ENCODE results near the gene HIPK2.
A peak's percentile ranks its signal among the peaks of the same experiment; 100 is the strongest.

HIPK2 gene

DNA sequence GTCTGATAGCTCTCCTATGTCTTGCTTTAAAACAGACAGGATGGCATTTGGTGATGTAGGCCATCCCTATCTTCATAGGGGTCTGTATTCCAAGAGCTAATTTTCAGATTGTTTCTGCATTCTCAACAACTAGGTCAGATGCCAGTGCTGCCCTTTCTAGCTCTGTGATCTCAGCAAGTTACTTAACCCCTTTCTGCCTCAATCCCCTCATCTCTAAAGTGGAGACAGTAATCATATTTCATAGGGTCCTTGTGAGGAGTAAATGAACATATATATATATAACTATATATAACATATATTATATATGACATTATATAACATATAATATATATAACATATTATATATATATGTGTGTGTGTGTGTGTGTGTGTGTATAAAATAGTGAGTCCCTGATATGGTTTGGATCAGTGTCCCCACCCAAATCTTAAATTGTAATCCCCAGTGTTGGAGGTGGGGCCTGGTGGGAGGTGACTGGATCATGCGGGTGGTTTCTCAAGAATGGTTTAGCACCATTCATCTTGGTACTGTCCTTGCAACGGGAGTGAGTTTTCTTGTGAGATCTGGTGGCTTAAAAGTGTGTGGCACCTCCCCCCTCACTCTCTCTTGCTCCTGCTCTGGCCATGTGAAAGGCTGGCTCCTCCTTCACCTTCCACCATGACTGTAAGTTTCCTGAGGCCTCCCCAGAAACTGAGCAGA, 45.2 kb downstream of the HIPK2 start:
- DNase-seq = no peak

DNA sequence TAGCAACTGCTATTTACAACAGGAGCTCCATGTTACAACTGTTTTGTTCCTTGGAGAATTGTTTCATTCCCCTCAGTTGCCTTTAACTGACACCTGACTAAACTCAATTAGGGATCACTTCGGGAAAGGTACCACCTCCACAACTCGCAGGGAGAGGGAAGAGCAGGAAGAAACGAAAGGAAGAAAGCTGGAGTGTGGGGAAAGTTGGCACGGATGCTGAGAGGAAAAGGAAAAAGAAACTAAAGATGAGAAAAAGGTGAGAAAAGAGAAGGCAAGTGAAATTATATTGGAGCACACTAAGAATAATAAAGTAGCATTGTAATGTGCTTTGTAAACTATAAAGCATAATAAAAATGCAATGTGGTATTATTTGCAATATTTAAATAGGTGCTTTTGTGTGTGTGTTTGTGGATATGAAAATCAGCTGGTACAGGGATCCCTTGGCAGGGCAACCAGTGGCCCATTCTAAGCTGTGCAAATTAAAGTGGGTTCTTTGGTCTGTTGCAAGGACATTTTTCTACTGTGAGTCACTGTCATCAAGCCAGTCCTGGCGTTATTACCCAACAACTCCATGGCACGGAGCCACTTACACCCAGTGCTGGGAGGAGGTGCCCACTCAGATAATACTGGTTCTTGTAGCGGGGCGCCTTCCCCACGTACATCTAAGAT, 45.9 kb downstream of the HIPK2 start:
- DNase-seq = no peak

DNA sequence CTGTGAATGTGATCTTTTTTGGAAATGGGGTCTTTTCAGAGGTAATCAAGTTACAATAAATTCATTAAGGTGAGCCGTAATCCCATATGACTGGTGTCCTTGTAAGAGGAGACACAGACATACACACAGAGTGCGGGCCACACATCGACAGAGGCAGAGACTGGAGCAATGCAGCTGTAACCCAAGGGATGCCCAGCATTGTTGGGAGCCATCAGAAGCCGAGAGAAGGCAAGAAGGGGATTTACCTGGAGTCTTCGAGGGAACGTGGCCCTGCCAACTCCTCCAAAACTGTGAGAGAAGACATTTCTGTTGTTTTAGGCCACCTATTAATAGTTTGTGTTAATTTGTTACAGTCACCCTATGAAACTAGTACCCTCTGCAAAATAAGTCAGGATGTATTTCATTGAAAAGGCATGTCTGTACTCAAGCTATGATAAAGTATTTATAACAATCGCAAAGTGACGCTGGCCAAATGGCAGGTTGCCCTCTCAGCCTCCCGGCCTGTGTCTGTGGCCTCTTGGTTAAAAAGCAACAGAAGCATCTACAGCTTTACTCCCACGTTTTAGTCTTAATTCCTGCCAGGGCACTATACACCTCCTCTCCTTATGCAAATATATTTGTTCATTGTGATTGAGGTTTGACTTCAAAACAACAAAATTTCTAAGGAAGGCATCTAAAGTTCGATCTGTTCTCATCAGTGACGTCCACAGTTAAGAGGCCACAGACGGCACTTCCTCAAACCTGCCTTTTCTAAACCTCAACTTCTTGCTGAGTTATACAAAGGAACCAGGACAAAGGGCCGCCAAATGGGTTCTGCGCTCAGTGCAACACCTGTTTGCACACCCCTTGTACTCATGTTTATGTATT, 46.8 kb downstream of the HIPK2 start:
- peak; percentile 33 for DNase-seq

DNA sequence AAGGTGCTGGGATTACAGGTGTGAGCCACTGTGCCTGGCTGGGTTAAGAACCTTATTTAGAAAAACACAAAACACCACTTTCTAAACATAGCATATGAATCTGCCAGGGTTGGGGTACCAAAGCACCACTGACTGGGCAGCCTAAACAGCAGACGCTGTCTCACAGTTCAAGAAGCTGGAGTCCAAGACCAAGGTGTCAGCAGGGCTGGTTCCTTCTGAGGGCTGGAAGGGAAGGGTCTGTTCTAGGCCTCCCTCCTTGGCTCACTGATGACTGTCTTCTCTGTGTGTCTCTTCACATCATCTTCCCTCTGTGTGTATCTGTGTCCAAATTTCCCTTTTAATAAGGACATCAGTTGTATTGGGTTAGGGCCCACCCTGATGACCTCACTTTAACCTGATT, 49.6 kb downstream of the HIPK2 start:
- DNase-seq = no peak

DNA sequence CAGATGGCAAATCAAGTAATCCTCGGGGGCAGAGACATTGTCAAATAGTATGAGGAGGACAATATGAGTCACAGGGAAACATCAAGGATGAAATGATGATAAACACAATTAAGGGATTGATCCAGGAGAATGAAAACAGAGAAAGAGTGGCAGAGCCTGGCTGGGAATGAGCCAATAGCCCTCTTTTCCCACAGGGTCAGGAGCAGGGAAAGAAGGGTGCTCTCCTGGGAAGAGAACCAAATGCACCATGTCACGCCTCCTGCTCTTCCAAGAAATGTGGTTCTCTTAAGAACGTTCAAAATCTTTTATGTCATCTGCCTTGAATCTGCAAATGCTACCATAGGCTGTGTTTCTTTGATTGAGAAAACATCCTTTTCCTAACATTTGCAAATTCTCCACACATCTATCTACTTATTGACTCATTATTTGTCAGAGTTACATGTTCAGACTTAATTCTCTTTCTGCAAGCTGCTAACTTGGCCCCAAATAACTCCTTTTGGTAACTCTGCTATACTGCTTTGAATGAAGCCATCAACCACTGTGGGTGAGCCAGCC, 50.6 kb downstream of the HIPK2 start:
- no peak for DNase-seq

DNA sequence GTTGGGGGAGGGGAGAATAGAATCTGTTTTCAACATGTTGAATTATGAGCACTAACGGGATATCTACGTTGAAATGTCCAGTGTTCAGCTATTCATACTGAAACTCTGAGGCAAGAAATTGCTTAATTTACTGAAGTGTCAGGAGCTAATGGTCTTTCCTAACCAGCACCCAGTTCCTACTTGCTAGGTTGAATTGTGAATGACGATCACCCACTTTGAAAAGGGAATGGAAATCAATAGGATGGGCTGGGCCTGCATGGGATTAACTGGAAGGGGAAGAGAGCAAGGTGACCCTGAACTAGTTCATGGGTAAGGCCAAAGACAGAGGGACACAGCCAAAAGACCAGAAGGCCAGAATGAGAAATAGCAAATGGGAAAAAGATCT, 51.3 kb downstream of the HIPK2 start:
- no peak for DNase-seq

DNA sequence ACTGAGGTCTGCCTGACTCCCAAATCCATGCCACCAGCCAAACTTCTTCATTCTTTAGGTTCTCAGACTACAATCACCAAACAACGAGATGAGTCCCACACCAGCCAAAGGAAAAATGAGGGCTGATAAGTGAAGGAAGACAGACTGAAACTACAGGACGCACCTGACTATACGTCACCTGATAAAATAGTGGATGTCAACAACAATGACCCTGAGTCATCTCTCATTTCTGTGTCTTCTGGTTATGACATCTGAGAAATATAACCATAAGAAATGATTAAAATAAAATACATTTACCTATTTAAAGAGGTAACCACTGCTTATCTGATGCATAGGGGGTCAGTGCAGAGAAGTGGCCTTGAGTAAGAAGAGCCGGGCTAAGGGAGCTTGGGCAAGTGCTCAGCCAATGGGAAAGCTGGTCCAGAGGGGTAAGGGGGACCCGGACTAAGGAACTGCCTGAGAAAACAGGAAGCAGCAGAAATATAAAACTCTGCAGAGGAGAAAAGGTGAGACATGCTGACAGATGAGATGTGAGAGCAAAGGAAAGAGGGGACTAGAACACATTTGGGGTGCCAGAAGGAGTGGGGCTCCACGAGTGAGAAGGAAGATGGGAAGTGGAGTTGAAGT, 51.8 kb downstream of the HIPK2 start:
- DNase-seq = no peak

DNA sequence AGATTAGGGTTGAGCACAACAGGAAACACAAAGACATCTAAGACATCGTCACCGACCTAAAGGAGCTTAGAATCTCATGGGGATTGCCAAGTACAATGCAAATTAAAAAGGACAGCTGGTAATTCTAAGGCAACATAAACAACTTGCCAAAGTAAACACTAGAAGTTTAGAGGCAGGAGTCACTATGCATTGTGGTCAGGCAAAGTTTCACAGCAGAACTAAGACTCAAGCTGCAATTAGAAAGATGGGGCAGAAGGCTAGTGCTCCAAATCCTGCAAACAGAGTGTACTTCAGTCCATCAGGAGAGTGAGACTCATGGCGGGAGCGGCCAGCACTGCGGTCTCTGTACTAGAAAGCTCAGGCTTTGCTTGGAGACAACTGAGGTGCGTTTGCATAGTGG, 52.7 kb downstream of the HIPK2 start:
- no peak for DNase-seq

DNA sequence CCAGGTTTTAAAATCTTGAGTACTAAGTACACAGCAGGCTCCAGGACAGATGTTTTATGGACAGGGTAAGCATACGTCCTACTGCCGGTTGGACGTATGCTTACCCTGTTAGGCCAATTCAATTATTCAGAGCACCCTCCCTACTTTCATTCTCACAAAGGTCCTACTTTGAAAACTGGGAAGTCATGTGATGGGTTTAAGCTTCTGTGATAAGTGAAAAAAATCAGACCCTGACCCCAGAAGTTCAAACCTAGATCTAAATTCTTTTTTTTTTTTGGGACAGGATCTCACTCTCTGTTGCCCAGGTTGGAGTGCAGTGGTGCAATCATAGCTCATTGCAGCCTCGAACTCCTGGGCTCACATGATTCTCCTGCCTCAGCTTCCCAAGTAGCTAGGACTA, 55.2 kb downstream of the HIPK2 start:
- DNase-seq = no peak

DNA sequence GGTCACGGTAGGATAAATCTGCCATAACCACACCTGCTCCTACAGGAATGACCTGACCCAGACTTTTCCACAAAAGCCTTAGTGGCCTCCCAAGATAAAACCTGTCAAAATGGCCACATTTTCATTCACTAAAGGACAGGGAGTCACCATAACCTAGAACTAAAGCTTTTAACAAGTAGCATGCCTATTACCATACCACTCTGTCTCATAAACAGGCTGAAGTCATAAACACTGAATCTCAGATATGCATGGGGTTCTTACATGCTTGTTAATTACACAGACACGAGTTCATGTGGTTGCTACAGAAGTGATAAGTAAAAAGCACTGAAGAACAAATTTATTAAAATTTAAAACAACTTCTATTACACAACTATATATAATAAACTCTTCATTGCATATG, 56.0 kb downstream of the HIPK2 start:
- DNase-seq = no peak

DNA sequence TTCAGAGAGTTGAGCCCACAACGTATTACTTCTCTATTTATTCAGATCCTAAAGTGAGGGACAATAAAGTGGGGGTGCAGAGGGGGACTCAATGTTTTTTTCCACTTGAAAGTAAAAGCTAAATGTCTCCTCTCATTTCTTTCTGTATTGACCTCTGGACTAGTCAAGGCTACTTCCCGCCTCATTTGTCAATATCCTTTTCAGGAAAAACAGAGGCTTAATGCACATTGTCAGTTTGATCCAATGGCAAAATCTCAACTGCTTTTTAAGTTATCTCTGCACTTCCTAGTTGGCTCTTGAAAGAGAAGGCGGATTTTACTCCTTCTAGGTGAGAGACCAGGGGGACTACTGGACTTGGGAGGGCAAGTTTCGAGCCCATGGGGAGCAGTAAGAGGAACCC, 56.4 kb downstream of the HIPK2 start:
- DNase-seq = no peak

DNA sequence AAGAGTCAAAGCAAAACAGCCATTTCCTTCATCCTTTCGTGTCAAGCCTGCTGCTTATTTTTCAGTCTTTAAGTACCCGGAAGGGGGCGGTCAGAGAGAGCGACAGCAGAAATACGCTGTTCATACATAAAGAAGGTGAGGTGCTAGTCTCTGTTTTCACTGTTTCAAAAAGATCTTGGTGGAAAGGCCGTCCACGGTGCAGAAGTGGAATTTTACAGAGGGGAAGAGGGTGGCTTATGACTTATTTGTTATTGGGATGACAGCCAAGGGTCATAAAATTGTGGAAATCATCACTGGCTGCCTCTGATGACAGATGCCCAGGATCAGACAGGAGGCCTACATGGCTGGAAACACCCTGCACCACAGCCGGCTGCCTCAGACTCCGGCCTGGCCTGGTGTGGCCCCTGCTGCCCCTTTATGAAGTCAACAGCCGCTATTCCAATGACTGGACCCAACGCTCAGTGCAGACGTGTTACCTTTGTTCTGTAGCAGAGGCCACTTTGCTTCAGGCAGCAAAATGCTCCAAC, 57.0 kb downstream of the HIPK2 start:
- no peak for DNase-seq

DNA sequence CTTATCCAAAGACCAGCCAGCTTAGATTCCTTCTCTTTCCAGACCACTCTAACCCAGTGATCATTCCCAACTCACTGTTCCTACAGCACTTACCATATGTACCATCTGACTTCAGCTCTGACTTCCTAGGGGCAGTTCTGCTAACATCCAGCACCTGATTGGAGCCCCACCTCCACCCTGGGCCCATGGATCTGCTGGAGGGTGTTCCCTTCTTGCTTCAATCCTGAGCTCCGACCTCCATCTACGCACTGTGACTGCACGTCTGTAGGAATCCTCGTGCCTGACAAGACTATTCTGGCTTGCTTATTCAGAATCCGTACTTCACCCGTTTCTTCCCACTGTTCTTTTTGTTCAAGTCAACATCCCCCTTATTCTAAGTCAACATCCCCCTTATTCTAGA, 57.6 kb downstream of the HIPK2 start:
- no peak for DNase-seq

DNA sequence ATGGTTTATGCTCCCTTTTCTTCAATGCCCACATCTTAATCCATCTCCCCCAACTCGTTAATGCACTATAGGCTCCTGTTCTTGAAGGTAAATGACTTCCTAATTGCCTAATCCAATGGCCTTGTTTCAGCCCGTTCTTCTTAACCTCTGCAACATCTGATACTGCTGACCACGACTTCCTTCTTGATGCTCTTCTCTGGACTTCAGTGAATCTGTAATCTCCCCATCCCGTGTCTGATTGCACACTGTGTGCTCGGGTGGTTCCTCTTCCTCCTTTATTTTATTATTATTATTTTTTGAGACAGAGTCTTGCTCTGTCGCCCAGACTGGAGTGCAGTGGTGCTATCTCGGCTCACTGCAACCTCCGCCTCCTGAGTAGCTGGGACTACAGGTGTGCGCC, 58.9 kb downstream of the HIPK2 start:
- DNase-seq = no peak

DNA sequence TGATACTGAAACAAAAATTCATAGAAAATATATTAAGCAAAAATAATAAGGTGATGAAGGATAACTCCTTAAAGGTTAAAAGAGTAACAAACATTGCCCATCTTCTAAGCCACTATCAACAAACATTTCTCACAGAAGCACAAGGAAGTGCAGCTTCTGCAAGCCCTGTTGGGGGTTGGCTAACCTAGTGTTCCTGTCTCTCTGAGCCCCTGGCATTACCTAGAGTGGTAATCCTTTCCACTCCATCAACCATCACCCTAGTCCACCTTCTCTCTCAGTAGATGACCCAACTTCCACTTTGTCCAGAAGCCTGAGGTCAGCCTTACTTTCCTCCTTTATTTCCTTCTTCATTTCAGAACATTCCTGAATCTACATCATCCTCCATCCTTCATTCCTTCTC, 59.7 kb downstream of the HIPK2 start:
- no peak for DNase-seq

DNA sequence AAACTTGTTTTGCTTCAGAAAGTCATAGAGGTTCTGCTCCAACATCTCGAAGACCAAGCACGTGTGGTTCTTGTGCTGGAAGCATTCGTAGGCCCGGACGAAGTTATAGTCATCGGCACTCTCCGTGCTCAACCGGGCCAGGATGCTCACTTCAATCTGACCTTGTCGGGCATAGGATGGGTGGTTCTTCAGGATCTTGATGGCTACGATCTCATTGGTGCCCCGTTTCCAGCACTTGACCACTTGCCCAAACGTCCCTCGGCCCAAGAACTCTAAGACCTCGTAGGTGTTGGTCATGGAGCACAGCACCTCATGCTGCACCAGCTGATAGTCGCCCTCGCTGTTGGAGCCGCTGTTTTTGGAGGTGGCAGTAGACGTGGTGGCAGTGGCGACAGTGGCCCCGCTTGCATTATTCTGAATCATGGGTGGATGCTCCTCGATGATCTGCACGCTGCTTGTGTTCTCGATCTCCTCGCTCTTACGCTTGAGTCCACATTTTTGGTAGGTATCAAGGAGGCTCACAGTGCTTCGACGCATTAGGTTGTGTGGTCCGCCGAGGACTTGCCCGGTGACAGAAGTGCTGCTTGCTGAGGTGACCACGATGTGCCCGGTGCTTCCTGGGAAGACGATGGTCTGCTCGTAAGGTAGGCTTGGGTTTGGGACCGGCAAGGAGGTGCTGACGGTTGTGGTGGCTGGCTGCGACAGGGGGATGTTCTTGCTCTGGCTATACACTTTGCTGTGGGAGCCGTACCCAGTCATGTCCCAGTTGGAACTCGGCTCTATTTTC, 61.4 kb downstream of the HIPK2 start:
- DNase-seq = no peak

DNA sequence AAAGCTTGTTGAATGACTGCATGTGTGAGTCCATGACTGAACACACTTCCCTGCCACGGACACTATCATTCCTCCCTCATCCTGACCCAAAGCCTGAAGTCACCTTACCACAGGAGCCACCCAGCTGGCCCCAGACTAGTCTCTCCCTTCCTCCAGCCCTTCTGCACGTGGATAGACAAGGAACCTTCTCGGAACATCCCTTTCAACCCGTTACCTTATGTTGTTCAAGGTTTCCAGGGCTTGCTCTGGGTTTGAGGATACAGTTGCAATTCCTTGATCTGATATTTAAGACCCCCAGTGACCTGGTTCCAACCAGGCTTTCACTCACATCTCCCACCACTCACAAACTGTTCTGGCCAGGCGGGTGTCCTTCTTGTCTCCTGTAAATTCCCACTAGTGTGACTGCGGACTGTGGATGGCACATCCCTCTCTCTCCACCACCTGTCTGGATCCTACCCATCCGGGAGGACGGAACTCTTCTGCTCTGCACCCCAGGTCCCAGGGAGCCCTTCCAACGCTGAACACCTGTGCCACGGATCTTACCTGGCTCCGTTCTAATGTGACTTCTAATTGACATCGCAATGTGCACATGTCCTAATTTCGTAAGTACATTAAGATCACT, 62.5 kb downstream of the HIPK2 start:
- DNase-seq = no peak

DNA sequence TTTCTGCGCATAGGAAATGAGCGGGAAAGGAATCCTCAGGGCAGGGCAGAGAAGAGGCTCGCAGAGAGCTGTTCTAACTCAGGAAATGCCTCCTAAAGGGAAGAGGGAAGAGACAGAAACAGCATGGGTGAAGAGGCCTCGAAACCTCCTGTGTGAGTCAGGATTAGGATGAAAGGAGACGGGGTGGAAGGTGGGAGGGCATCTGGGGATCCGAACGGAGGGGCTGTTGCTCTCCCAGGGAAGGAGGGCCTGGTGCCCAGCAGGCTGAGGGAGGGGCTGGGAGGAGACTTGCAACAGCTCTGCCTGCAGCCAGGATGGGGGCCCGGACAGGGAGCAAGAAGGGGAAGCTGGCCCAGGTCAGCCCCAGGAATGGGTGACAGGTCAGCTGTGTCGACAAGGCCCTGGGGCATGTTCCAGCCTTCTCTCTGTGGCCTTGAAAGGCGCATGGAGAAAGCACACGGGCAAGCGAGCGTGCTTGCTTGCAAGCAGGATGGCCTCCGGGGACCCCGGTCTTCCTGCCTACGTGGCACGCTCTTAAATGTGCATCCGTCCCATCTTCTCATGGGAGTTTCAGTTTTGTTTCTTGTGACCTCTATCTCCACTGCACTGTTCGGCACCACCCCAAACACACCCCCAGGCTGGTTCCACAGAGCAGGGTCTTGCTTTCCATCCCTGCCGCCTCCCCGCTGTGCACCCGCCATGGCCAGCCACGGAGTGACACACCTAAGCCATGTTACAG, 63.5 kb downstream of the HIPK2 start:
- DNase-seq = no peak

DNA sequence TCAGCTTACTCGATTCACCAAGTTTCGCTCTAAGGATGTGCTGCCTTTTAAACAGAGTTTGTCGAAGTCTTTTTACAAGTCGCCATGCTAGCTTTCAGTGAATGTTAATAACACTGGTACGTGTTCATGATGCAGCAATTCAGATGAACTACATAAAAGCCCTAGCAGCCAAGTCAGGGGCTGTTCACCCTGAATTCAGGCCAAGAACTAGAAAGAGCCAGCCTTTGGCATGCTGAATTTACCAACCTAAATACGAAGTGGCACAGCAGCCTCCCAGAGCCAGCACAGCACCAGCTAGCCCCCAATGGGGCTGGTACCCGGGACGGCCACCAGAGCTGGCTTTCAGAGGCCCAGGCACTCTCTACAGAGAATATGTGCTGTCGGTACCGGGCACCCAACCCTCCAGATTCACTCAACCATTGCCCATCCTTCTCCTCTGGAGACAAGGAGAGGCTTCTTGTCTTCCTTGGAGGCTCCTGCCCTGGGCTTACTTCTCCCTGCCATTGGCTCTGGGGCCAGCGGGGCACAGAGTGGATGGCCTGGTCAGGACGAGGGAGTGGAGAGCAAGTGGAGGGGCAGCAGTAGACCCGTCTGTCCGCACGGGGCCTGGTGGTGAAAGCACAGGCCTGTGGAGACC, 64.2 kb downstream of the HIPK2 start:
- no peak for DNase-seq

DNA sequence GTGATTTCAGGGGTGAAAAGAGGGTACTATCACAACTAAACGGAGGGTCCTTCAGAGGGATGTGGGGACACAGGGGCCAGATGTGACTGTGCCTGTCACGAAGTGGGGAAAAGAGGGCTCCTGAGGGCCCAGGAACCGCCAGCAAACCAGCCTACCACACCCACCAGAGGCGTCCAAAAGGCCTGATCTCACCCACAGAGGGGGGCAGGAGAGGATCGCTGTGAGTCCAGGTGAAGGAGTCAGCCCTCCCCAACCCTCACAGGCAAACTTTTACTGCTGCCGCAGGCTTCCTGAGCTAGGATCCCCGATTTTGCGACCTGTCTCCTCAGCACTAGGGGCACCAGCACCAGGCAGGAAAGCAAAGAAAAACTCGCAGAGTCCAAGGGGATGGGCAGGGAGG, 64.7 kb downstream of the HIPK2 start:
- no peak for DNase-seq

Measured in activated CD4-positive, alpha-beta T cell treated with anti-CD3 and anti-CD28 coated beads, Interleukin-2, amount 50 U/mL, for 1 hour (primary cell).